Tibial nerve (tissue), 4 donors: ENCODE results near the gene NRG2. TPM values are rescaled to one million over a fixed set of nuclear protein-coding genes. Genes with fewer than 3 reads are reported as not detected.

Experiments used
- DNase-seq, 2 donors: peaks; one replicate each; pipeline ENCODE4 v3.0.0-alpha.2; 2019; ENCODE audit warnings: low spot score in 2 of 2
- H3K27ac ChIP-seq, 4 donors: fragments of 200-600 bp; sonication (generic) in 3 of 4; one replicate each; pipeline ENCODE4 v1.5.1; 2017 to 2019; ENCODE audit warnings: mild to moderate bottlenecking in 1 of 4
- H3K27me3 ChIP-seq, 2 donors: fragments of 200-600 bp; sonication (generic) in 1 of 2; one replicate each; pipeline versions ENCODE4 v1.5.1 to v1.6.0; 2017 to 2019
- H3K36me3 ChIP-seq, 3 donors: fragments of 200-600 bp; sonication (generic); one replicate each; pipeline ENCODE4 v1.5.1; 2018 to 2019
- H3K4me1 ChIP-seq, 4 donors: fragments of 200-600 bp; sonication (generic) in 3 of 4; one replicate each; pipeline ENCODE4 v1.5.1; 2017 to 2019
- H3K4me3 ChIP-seq, 4 donors: fragments of 200-600 bp; sonication (generic) in 3 of 4; one replicate each; pipeline ENCODE4 v1.5.1; 2017 to 2019; ENCODE audit warnings: mild to moderate bottlenecking in 1 of 4, moderate library complexity in 1 of 4
- H3K9me3 ChIP-seq, 4 donors: fragments of 200-600 bp; sonication (generic) in 3 of 4; one replicate each; pipeline ENCODE4 v1.5.1; 2017 to 2019
- CTCF ChIP-seq, 5 experiments: fragments of 200-600 bp in 3 of 5; fragments of 450-650 bp in 2 of 5; sonication (generic) in 3 of 5; IDR thresholded peaks; one replicate each; pipeline ENCODE4 v1.5.1; 2016 to 2019; ENCODE audit warnings: antibody characterized with exemption in 5 of 5, mild to moderate bottlenecking in 3 of 5, moderate library complexity in 2 of 5
- EP300 ChIP-seq, 2 donors: sonication (generic); formaldehyde crosslinking; IDR thresholded peaks; one replicate each; pipeline ENCODE4 v1.6.1; 2017; ENCODE audit warnings: antibody characterized with exemption in 2 of 2, mild to moderate bottlenecking in 1 of 2
- POLR2A ChIP-seq, 2 donors: fragments of 450-650 bp; IDR thresholded peaks; one replicate each; pipeline ENCODE4 v1.6.1; 2017; ENCODE audit warnings: antibody characterized with exemption in 2 of 2, mild to moderate bottlenecking in 2 of 2, moderate library complexity in 2 of 2
- WGBS, 2 donors: methylation state at CpG; one replicate each; pipeline ENCODE4 v1.1.5; 2018; 5-methylcytosine and 5-hydroxymethylcytosine counted together
- total RNA-seq, 4 donors: library from RNA; depleted of rRNA; stranded (reverse); fragments of >200 nt; gene quantifications; one replicate each; pipeline ENCODE4 v1.1.0, GENCODE V29; 2016

NRG2 gene
- total RNA-seq, 4 donors from 2014 or later: 2.0 to 5.1 (median 3.4) TPM

- no peaks in the 10 kb centered on the region for H3K4me1 ChIP-seq
- no peak for TF ChIP-seq POLR2A (IDR thresholded peaks at IDR 0.05)
- TF ChIP-seq EP300 (IDR thresholded peaks at IDR 0.05): no peak
- TF ChIP-seq CTCF (IDR thresholded peaks at IDR 0.05): no peak
- no peak overlapping the region for H3K27ac ChIP-seq
- H3K4me3 ChIP-seq: no peak overlapping the region
- no peaks in the 10 kb centered on the region for H3K27me3 ChIP-seq
- peaks cover 0 to 6% (median 0%) of the 10 kb centered on the region in 4 donors for H3K9me3 ChIP-seq
- DNase-seq: no peak
- H3K36me3 ChIP-seq: peaks cover 0 to 18% (median 0%) of the 10 kb centered on the region in 3 donors
- 83 to 86% methylated on average over 6 of the region's 6 CpGs for WGBS, 2 donors
Observed at GRCh38 chr5:139877129-139877597, 165.9 kb downstream of the NRG2 start.

GRCh38 chr5:139875957-139876356, 167.1 kb downstream of the NRG2 start:
- Histone ChIP-seq H3K9me3 (peaks cover 0 to 6% (median 0%) of the 10 kb centered on the region in 4 donors), H3K4me3 (no peak overlapping the region), H3K4me1 (no peaks in the 10 kb centered on the region), H3K36me3 (peaks cover 0 to 18% (median 0%) of the 10 kb centered on the region in 3 donors), H3K27ac (no peak overlapping the region), H3K27me3 (no peaks in the 10 kb centered on the region)
- WGBS, 2 donors: 89 to 97% methylated on average over 2 of the region's 2 CpGs
- no peak for TF ChIP-seq CTCF (IDR thresholded peaks at IDR 0.05)
- TF ChIP-seq EP300 (IDR thresholded peaks at IDR 0.05): no peak
- TF ChIP-seq POLR2A (IDR thresholded peaks at IDR 0.05): no peak
- DNase-seq: no peak

- Histone ChIP-seq H3K36me3 (peaks cover 0 to 18% (median 0%) of the 10 kb centered on the region in 3 donors), H3K4me3 (no peak overlapping the region), H3K27ac (no peak overlapping the region), H3K9me3 (peaks cover 0 to 6% (median 0%) of the 10 kb centered on the region in 4 donors), H3K27me3 (no peaks in the 10 kb centered on the region), H3K4me1 (peaks cover 0 to 4% (median 0%) of the 10 kb centered on the region in 4 donors)
- 66 to 70% methylated on average over 13 to 16 of the region's 16 CpGs for WGBS, 2 donors
- TF ChIP-seq CTCF (IDR thresholded peaks at IDR 0.05) (no peak), POLR2A (IDR thresholded peaks at IDR 0.05) (no peak), EP300 (IDR thresholded peaks at IDR 0.05) (no peak)
- DNase-seq: no peak
Observed at GRCh38 chr5:139872851-139873794, 170.0 kb downstream of the NRG2 start.

- H3K9me3 ChIP-seq: peaks cover 0 to 6% (median 0%) of the 10 kb centered on the region in 4 donors
Observed at GRCh38 chr5:139872052-139872766, 170.9 kb downstream of the NRG2 start.

More at GRCh38 chr5:139872052-139872766, 170.9 kb downstream of the NRG2 start:
- Histone ChIP-seq H3K36me3 (peaks cover 0 to 17% (median 0%) of the 10 kb centered on the region in 3 donors), H3K4me3 (no peak overlapping the region), H3K4me1 (peaks cover 0 to 4% (median 0%) of the 10 kb centered on the region in 4 donors), H3K27ac (no peak overlapping the region), H3K27me3 (no peaks in the 10 kb centered on the region)
- TF ChIP-seq EP300 (IDR thresholded peaks at IDR 0.05) (no peak), CTCF (IDR thresholded peaks at IDR 0.05) (no peak), POLR2A (IDR thresholded peaks at IDR 0.05) (no peak)
- no peak for DNase-seq
- 77 to 81% methylated on average over 9 of the region's 9 CpGs for WGBS, 2 donors
